EH (cell line): ENCODE measurements around the gene SYNE1.
A peak's percentile ranks its signal among the peaks of the same experiment; 100 is the strongest.

Source experiments
- DNase-seq: peaks from one replicate; pipeline ENCODE4 v3.0.0-alpha.2; 2015; ENCODE audit warnings: low read depth

Gene SYNE1

GRCh38 chr6:152314483-152314832, 322.7 kb downstream of the SYNE1 start:
- DNase-seq: no peak

GRCh38 chr6:152313542-152314482, 323.4 kb downstream of the SYNE1 start:
- peak; percentile 68 for DNase-seq

- DNase-seq: no peak
Measured at GRCh38 chr6:152312434-152312833, 324.7 kb downstream of the SYNE1 start.

GRCh38 chr6:152310371-152310954, 326.7 kb downstream of the SYNE1 start:
- no peak for DNase-seq

- DNase-seq: no peak
Measured at GRCh38 chr6:152309648-152310047, 327.5 kb downstream of the SYNE1 start.

- DNase-seq: no peak
Measured at GRCh38 chr6:152309006-152309405, 328.2 kb downstream of the SYNE1 start.

- no peak for DNase-seq
Measured at GRCh38 chr6:152308306-152308705, 328.9 kb downstream of the SYNE1 start.

- no peak for DNase-seq
Measured at GRCh38 chr6:152305672-152306071, 331.5 kb downstream of the SYNE1 start.

- peak; percentile 88 for DNase-seq
Measured at GRCh38 chr6:152301765-152302568, 335.2 kb downstream of the SYNE1 start.

- DNase-seq: no peak
Measured at GRCh38 chr6:152301021-152301764, 336.0 kb downstream of the SYNE1 start.

GRCh38 chr6:152300517-152300916, 336.6 kb downstream of the SYNE1 start:
- DNase-seq: no peak

GRCh38 chr6:152298848-152299735, 338.1 kb downstream of the SYNE1 start:
- no peak for DNase-seq

- DNase-seq: no peak
Measured at GRCh38 chr6:152298055-152298647, 339.0 kb downstream of the SYNE1 start.

GRCh38 chr6:152296648-152297376, 340.4 kb downstream of the SYNE1 start:
- DNase-seq: no peak

GRCh38 chr6:152295920-152296319, 341.2 kb downstream of the SYNE1 start:
- DNase-seq: no peak

GRCh38 chr6:152295346-152295745, 341.8 kb downstream of the SYNE1 start:
- peak; percentile 71 for DNase-seq

- DNase-seq: no peak
Measured at GRCh38 chr6:152293404-152293803, 343.8 kb downstream of the SYNE1 start.

GRCh38 chr6:152292555-152292954, 344.6 kb downstream of the SYNE1 start:
- DNase-seq: no peak

- DNase-seq: no peak
Measured at GRCh38 chr6:152290693-152291092, 346.5 kb downstream of the SYNE1 start.

GRCh38 chr6:152277826-152278329, 359.3 kb downstream of the SYNE1 start:
- DNase-seq: no peak
